T-cell (primary cell): Measurements from ENCODE around the gene FHIT. TPM values are rescaled to one million over a fixed set of nuclear protein-coding genes. Genes with fewer than 3 reads are reported as not detected.

Experiments used
- ATAC-seq, 4 experiments: fragments of 200-7000 bp in 3 of 4; fragments of 150-1000 bp in 1 of 4; cut with Tn5 transposase; replicated peaks in 1 of 4; 1 replicate in 3 of 4; 2 replicates in 1 of 4; pipeline ENCODE4 v1.10.0; 2021; ENCODE audit warnings: moderate library complexity in 3 of 4, mild to moderate bottlenecking in 2 of 4, moderate number of reproducible peaks in 1 of 4
- CTCF ChIA-PET, 2 donors: fragments of 300-600 bp; sonication (Branson Sonifier 250); formaldehyde crosslinking; loops; one replicate each; lab custom pipeline; 2022; ENCODE audit warnings: antibody characterized with exemption in 2 of 2; lab: Charles Lee
- POLR2A ChIA-PET, 2 donors: fragments of 300-600 bp; sonication (Branson Sonifier 250); formaldehyde crosslinking; loops; one replicate each; lab custom pipeline; 2022; ENCODE audit warnings: antibody characterized with exemption in 2 of 2; lab: Charles Lee
- DNase-seq, 35 experiments: peaks; one replicate each; pipeline versions ENCODE4 v3.0.0 to v3.0.0-alpha.2; 2013 to 2023
- H3K27ac ChIP-seq: one replicate; pipeline ENCODE4 v1.5.1; 2013; ENCODE audit warnings: low read length
- H3K27me3 ChIP-seq, 2 experiments: replicated peaks in 1 of 2; 1 replicate in 1 of 2; 2 replicates in 1 of 2; pipeline versions ENCODE4 v1.6.1 to v1.7.0; 2013; ENCODE audit warnings: low read length in 1 of 2, mixed read lengths in 1 of 2; ENCODE audit not compliant: control insufficient read depth in 2 of 2, insufficient read depth in 2 of 2; ENCODE audit errors: extremely low read depth in 1 of 2
- H3K36me3 ChIP-seq, 2 donors: 1 replicate in 1 of 2; 2 replicates in 1 of 2; pipeline versions ENCODE4 v1.6.1 to v1.7.0; 2013; ENCODE audit warnings: low read length in 1 of 2; ENCODE audit not compliant: control insufficient read depth in 2 of 2, insufficient read depth in 1 of 2; ENCODE audit errors: extremely low read depth in 1 of 2
- H3K4me1 ChIP-seq, 2 experiments: 1 replicate in 1 of 2; 2 replicates in 1 of 2; pipeline versions ENCODE4 v1.6.1 to v1.7.0; 2013; ENCODE audit warnings: low read length in 2 of 2, mixed read lengths in 1 of 2; ENCODE audit not compliant: insufficient read depth in 2 of 2, control insufficient read depth in 1 of 2; ENCODE audit errors: extremely low read depth in 1 of 2
- H3K4me3 ChIP-seq, 2 donors: 1 replicate in 1 of 2; 2 replicates in 1 of 2; pipeline versions ENCODE4 v1.5.1 to v1.7.0; 2013; ENCODE audit warnings: mild to moderate bottlenecking in 2 of 2, low read length in 1 of 2, moderate library complexity in 1 of 2; ENCODE audit not compliant: control insufficient read depth in 1 of 2; ENCODE audit errors: extremely low read depth in 1 of 2
- H3K9me3 ChIP-seq: 2 replicates; pipeline ENCODE4 v1.7.0; 2013
- H3K27ac Mint-ChIP-seq, 2 donors: one replicate each; pipeline ENCODE4 v1.8.0; 2020 to 2021; ENCODE audit warnings: mild to moderate bottlenecking in 2 of 2, mixed read lengths in 2 of 2
- H3K27me3 Mint-ChIP-seq, 2 donors: one replicate each; pipeline ENCODE4 v1.8.0; 2021 to 2022; ENCODE audit warnings: mixed read lengths in 2 of 2
- H3K36me3 Mint-ChIP-seq: one replicate; pipeline ENCODE4 v1.8.0; 2021; ENCODE audit warnings: mixed read lengths
- H3K4me1 Mint-ChIP-seq, 3 donors: one replicate each; pipeline ENCODE4 v1.8.0; 2020 to 2022; ENCODE audit warnings: mixed read lengths in 3 of 3, mild to moderate bottlenecking in 1 of 3
- H3K4me3 Mint-ChIP-seq, 3 donors: one replicate each; pipeline ENCODE4 v1.8.0; 2020 to 2022; ENCODE audit warnings: mild to moderate bottlenecking in 3 of 3, mixed read lengths in 3 of 3, moderate library complexity in 3 of 3
- H3K9me3 Mint-ChIP-seq, 3 donors: one replicate each; pipeline ENCODE4 v1.8.0; 2020 to 2022; ENCODE audit warnings: mixed read lengths in 3 of 3
- WGBS: methylation state at CpG from one replicate; pipeline ENCODE4 v1.1.5; 2013; ENCODE audit warnings: missing lambda C conversion rate; ENCODE audit not compliant: insufficient coverage; 5-methylcytosine and 5-hydroxymethylcytosine counted together
- total RNA-seq, 35 experiments: library from RNA in 6 of 35; stranded (reverse) in 6 of 35; fragments of 120-200 nt in 1 of 35; gene quantifications; one replicate each; pipeline versions ENCODE4 v1.2.1 to v1.2.4 and lab custom pipeline; 2013 to 2026

Gene FHIT
- total RNA-seq, 5 donors from 2014 or later (not counting 1 experiment from before 2014, with no cell fraction given): 33.1 to 197 (median 78.3) TPM

DNA sequence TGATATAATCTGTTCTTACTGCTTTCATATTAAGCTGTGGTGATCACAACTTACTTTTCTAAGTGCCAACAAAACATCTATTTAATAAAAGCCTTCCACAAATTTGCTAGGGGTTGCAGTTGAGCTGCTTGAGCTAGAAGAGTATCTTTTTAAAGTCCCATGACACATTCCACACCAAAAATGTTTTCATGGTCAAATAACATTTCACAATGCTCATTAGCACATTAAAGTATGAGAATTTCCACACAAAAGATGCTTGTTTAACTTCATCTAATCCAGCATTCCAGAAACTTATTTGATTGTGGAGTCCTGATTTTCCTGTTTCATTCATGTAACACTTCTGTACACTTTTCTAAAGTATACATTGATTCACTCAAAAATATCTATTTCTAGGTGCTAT lies 1325.3 kb downstream of the FHIT start:
- no peaks in the 10 kb centered on the region for H3K27me3 Mint-ChIP-seq
- no peaks in the 10 kb centered on the region for H3K9me3 ChIP-seq
- DNase-seq (no peak), ATAC-seq (no peak)
- POLR2A ChIA-PET: interaction anchor here (0.6 to 0.8 kb wide), 3 partner anchors 21 to 383 kb away, joined by 3 read pairs; no protein-coding TSS in a partner anchor
- no peaks in the 10 kb centered on the region for H3K27me3 ChIP-seq
- no peaks in the 10 kb centered on the region for H3K9me3 Mint-ChIP-seq
- H3K4me3 ChIP-seq: no peak overlapping the region
- H3K4me3 Mint-ChIP-seq: no peak overlapping the region
- H3K27ac Mint-ChIP-seq: no peak overlapping the region
- H3K36me3 Mint-ChIP-seq: peaks cover 38% of the 10 kb centered on the region
- H3K36me3 ChIP-seq: no peaks in the 10 kb centered on the region
- peaks cover 34 to 76% (median 69%) of the 10 kb centered on the region in 3 donors for H3K4me1 Mint-ChIP-seq
- H3K27ac ChIP-seq: no peak overlapping the region
- CTCF ChIA-PET: no interaction called here
- H3K4me1 ChIP-seq: peaks cover 4 to 10% of the 10 kb centered on the region in 2 experiments

DNA sequence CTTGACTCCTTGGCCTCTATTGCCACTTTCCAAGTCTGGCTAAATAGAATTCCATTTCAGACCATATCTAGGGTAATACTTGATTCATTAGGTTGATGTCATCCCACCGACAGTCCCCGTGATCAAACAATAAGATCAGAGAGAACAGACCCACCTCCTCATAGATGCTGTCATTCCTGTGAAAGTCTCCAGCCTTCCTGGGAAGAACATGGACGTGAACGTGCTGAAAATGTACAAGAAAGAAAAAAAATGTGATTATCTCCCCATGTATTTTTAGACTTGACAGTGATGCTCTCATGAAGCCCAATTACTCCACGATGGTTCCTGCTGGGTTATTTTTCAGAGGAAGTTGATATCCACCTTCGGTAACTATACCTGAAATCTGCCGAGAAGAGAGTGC lies 1329.1 kb downstream of the FHIT start:
- H3K27me3 ChIP-seq: no peaks in the 10 kb centered on the region
- ChIA-PET POLR2A (no interaction called here), CTCF (interaction anchor here in 1 of 2 donors (0.7 kb wide), 1 partner anchor 78 kb away, joined by 3 read pairs; no protein-coding TSS in a partner anchor)
- DNase-seq (no peak), ATAC-seq (no peak)
- Mint-ChIP-seq H3K27ac (no peak overlapping the region), H3K27me3 (no peaks in the 10 kb centered on the region), H3K4me3 (no peak overlapping the region), H3K9me3 (no peaks in the 10 kb centered on the region), H3K36me3 (peaks cover 51% of the 10 kb centered on the region), H3K4me1 (peaks cover 50 to 86% (median 81%) of the 10 kb centered on the region in 3 donors)
- WGBS: 92% methylated on average over 5 of the region's 7 CpGs
- H3K36me3 ChIP-seq: peaks cover 0 to 3% of the 10 kb centered on the region in 2 donors
- H3K4me3 ChIP-seq: no peak overlapping the region
- H3K9me3 ChIP-seq: no peaks in the 10 kb centered on the region
- peaks cover 9 to 24% of the 10 kb centered on the region in 2 experiments for H3K4me1 ChIP-seq
- H3K27ac ChIP-seq: no peak overlapping the region

DNA sequence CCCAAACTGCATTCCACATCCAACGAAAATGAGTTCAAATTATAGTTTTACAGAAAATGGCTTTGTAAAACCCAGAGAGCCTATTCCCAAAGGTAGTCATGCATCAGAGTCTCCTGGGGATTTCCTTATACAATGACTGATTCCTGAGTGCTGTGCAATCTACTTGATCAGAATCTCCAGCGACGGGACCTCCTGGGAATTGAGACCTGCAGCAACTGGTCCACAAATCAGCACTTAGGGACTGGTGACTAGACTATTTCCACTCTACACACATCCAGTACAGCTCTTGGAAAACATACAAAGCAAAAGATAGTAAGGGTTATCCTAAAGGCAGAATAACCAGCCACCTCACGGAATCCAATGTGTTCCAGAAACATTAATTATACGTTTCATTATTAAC lies 1330.4 kb downstream of the FHIT start:
- 100% methylated on average over 2 of the region's 5 CpGs for WGBS
- peaks cover 0 to 5% of the 10 kb centered on the region in 2 donors for H3K36me3 ChIP-seq
- DNase-seq: no peak
- ChIA-PET POLR2A (no interaction called here), CTCF (no interaction called here)
- H3K4me1 ChIP-seq: peaks cover 9 to 24% of the 10 kb centered on the region in 2 experiments
- no peak overlapping the region for H3K27ac Mint-ChIP-seq
- no peak overlapping the region for H3K4me3 Mint-ChIP-seq
- no peaks in the 10 kb centered on the region for H3K9me3 Mint-ChIP-seq
- H3K27ac ChIP-seq: no peak overlapping the region
- no peaks in the 10 kb centered on the region for H3K27me3 ChIP-seq
- H3K9me3 ChIP-seq: no peaks in the 10 kb centered on the region
- no peak for ATAC-seq
- peaks cover 51 to 76% (median 70%) of the 10 kb centered on the region in 3 donors for H3K4me1 Mint-ChIP-seq
- no peaks in the 10 kb centered on the region for H3K27me3 Mint-ChIP-seq
- H3K36me3 Mint-ChIP-seq: peaks cover 52% of the 10 kb centered on the region
- H3K4me3 ChIP-seq: no peak overlapping the region

DNA sequence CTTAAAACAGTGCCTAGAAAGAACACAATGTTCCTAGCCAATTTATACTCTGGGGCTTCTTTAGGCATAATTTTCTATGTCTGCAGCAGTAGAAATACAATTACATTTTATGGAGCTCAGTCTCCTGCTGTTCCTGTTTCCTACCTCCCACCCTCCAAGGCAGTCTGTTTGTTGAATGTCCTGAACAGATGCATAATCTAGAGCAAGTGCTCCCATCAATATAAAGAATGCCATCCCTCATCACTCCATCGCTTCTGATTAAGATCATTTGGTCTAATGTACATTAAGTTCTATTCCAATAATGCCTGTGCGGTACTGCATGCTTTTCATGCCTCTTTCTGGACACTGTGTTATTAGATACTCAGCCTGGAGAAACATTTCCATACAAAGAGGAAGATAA lies 1331.7 kb downstream of the FHIT start:
- no CpG with 5 or more reads among the region's 2 CpGs for WGBS
- no peaks in the 10 kb centered on the region for H3K27me3 ChIP-seq
- Mint-ChIP-seq H3K36me3 (peaks cover 58% of the 10 kb centered on the region), H3K27ac (peak overlapping the region; percentile 11 to 57), H3K4me3 (peak overlapping the region in 1 of 3 donors; percentile 56), H3K4me1 (peaks cover 45 to 74% (median 66%) of the 10 kb centered on the region in 3 donors), H3K27me3 (no peaks in the 10 kb centered on the region), H3K9me3 (no peaks in the 10 kb centered on the region)
- CTCF ChIA-PET: no interaction called here
- DNase-seq (no peak), ATAC-seq (no peak)
- H3K9me3 ChIP-seq: no peaks in the 10 kb centered on the region
- H3K4me1 ChIP-seq: peaks cover 9 to 24% of the 10 kb centered on the region in 2 experiments
- H3K27ac ChIP-seq: no peak overlapping the region
- peaks cover 0 to 8% of the 10 kb centered on the region in 2 donors for H3K36me3 ChIP-seq
- no peak overlapping the region for H3K4me3 ChIP-seq
- POLR2A ChIA-PET: no interaction called here

DNA sequence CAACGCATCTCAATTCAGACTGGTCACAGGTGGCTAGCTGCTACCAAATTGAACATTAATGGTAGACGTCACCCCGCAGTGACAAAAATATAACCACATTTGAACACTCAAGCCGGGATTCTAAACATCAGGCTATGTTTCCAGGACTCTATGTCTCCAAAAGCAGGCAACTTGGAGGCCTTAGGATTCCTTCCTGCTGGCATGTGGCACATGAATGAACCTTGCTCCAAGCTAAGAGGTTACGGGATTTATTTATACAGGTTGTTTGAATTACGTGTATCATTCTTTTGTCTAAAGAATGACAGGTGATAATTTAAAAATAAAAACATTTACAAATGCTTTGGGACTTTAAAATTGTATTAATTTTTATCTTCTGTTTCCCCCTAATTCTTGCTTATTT lies 1337.0 kb downstream of the FHIT start:
- 82% methylated on average over 2 of the region's 6 CpGs for WGBS
- H3K27me3 ChIP-seq: no peaks in the 10 kb centered on the region

DNA sequence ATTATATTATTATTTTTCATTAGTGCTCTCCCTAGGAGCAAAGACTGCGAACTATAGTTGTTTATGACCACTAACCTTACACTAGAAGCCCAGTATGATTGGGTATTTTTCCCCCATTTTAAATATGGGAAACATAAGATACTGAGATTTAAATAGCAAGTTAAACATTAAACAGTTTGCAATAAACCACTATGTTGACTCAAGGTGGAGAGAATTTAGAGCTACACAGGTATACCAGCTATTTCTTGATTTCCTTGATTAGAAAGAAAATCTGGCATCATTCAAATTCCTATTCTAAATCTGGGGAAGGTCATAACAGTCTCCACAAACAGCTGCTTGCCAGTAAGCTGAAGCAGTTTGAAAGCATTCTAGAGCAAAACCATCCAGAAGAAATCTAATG lies 1337.6 kb downstream of the FHIT start:
- Mint-ChIP-seq H3K27ac (no peak overlapping the region), H3K36me3 (peaks cover 42% of the 10 kb centered on the region), H3K4me3 (no peak overlapping the region), H3K4me1 (peaks cover 16 to 33% (median 29%) of the 10 kb centered on the region in 3 donors), H3K27me3 (no peaks in the 10 kb centered on the region), H3K9me3 (no peaks in the 10 kb centered on the region)
- WGBS: no CpG with 5 or more reads among the region's 1 CpG
- peaks cover 0 to 8% of the 10 kb centered on the region in 2 donors for H3K36me3 ChIP-seq
- H3K9me3 ChIP-seq: no peaks in the 10 kb centered on the region
- no peak overlapping the region for H3K27ac ChIP-seq
- H3K4me1 ChIP-seq: peaks cover 3 to 14% of the 10 kb centered on the region in 2 experiments
- DNase-seq (no peak), ATAC-seq (no peak)
- ChIA-PET POLR2A (no interaction called here), CTCF (no interaction called here)
- no peak overlapping the region for H3K4me3 ChIP-seq
- H3K27me3 ChIP-seq: no peaks in the 10 kb centered on the region

More for the DNA sequence above, 1337.0 kb downstream of the FHIT start:
- Histone ChIP-seq H3K36me3 (peaks cover 0 to 8% of the 10 kb centered on the region in 2 donors), H3K9me3 (no peaks in the 10 kb centered on the region), H3K4me3 (no peak overlapping the region), H3K27ac (no peak overlapping the region), H3K4me1 (peaks cover 8 to 18% of the 10 kb centered on the region in 2 experiments)
- Mint-ChIP-seq H3K36me3 (peaks cover 43% of the 10 kb centered on the region), H3K27me3 (no peaks in the 10 kb centered on the region), H3K27ac (no peak overlapping the region), H3K4me1 (peaks cover 22 to 39% (median 34%) of the 10 kb centered on the region in 3 donors), H3K4me3 (no peak overlapping the region), H3K9me3 (no peaks in the 10 kb centered on the region)
- CTCF ChIA-PET: no interaction called here
- DNase-seq: no peak
- no peak for ATAC-seq
- POLR2A ChIA-PET: interaction anchor here in 1 of 2 donors (0.5 kb wide), 1 partner anchor 10 kb away, joined by 3 read pairs; no protein-coding TSS in a partner anchor
